HG02885 (cell line): ENCODE data around the gene TUBB8.
"Not testable (repeated sequence)": the region's sequence is repeated elsewhere in the genome, so short reads cannot be mapped to it uniquely, and the experiment has no call there.

Experiments used
- ATAC-seq: cut with Tn5 transposase; IDR thresholded peaks from one replicate; pipeline ENCODE4 v1.9.1; 2021; ENCODE audit warnings: mild to moderate bottlenecking; ENCODE audit not compliant: unreplicated experiment, poor library complexity

TUBB8 gene

GRCh38 chr10:48996-49395 is at the start of gene TUBB8:
TUBB8 (minus strand) TSS chr10:49296; CDS start chr10:49238, 58 bp downstream.
- ATAC-seq: no peak

- no peak for ATAC-seq
Measured at GRCh38 chr10:96466-96865, 47.4 kb upstream of the TUBB8 start.

- no peak for ATAC-seq
Measured at GRCh38 chr10:95356-96115, 46.4 kb upstream of the TUBB8 start.

- no peak for ATAC-seq
Measured at GRCh38 chr10:94613-95012, 45.5 kb upstream of the TUBB8 start.

GRCh38 chr10:92846-93245 is 43.8 kb upstream of the TUBB8 start:
- no peak for ATAC-seq

GRCh38 chr10:92153-92552 is 43.1 kb upstream of the TUBB8 start:
- no peak for ATAC-seq

- no peak for ATAC-seq
Measured at GRCh38 chr10:91313-91712, 42.2 kb upstream of the TUBB8 start.

- no peak for ATAC-seq
Measured at GRCh38 chr10:90161-90560, 41.1 kb upstream of the TUBB8 start.

- ATAC-seq: no peak
Measured at GRCh38 chr10:89248-89647, 40.2 kb upstream of the TUBB8 start.

GRCh38 chr10:88253-88652 is 39.2 kb upstream of the TUBB8 start:
- no peak for ATAC-seq

GRCh38 chr10:87177-88080 is 38.3 kb upstream of the TUBB8 start:
- ATAC-seq: no peak

- ATAC-seq: no peak
Measured at GRCh38 chr10:86031-86430, 36.9 kb upstream of the TUBB8 start.

- ATAC-seq: no peak
Measured at GRCh38 chr10:85044-85443, 35.9 kb upstream of the TUBB8 start.

GRCh38 chr10:83930-84530 is 34.9 kb upstream of the TUBB8 start:
- no peak for ATAC-seq

GRCh38 chr10:80477-81105 is 31.5 kb upstream of the TUBB8 start:
- no peak for ATAC-seq

- no peak for ATAC-seq
Measured at GRCh38 chr10:79532-80215, 30.6 kb upstream of the TUBB8 start.

- ATAC-seq: no peak
Measured at GRCh38 chr10:78556-78955, 29.5 kb upstream of the TUBB8 start.

GRCh38 chr10:74266-74621 is 25.1 kb upstream of the TUBB8 start:
- ATAC-seq: not testable (repeated sequence)

- not testable (repeated sequence) for ATAC-seq
Measured at GRCh38 chr10:73543-74265, 24.6 kb upstream of the TUBB8 start.
